Measurements from ENCODE around the gene BRSK2. TPM values are rescaled to one million over a fixed set of nuclear protein-coding genes. Genes with fewer than 3 reads are reported as not detected.

BRSK2 gene
- total RNA-seq, 1 donor from 2014 or later: 6.9 TPM

- Mint-ChIP-seq H3K4me3 (ENCODE audit: unreplicated experiment) (no peak overlapping the region), H3K9me3 (ENCODE audit: low read depth) (no peaks in the 10 kb centered on the region), H3K27ac (ENCODE audit: unreplicated experiment) (no peak overlapping the region), H3K27me3 (ENCODE audit: low read depth) (peaks cover 43% of the 10 kb centered on the region), H3K36me3 (ENCODE audit: low read depth) (peaks cover 1% of the 10 kb centered on the region), H3K4me1 (ENCODE audit: low read depth) (no peaks in the 10 kb centered on the region)
- TF ChIP-seq, protein P1, sequence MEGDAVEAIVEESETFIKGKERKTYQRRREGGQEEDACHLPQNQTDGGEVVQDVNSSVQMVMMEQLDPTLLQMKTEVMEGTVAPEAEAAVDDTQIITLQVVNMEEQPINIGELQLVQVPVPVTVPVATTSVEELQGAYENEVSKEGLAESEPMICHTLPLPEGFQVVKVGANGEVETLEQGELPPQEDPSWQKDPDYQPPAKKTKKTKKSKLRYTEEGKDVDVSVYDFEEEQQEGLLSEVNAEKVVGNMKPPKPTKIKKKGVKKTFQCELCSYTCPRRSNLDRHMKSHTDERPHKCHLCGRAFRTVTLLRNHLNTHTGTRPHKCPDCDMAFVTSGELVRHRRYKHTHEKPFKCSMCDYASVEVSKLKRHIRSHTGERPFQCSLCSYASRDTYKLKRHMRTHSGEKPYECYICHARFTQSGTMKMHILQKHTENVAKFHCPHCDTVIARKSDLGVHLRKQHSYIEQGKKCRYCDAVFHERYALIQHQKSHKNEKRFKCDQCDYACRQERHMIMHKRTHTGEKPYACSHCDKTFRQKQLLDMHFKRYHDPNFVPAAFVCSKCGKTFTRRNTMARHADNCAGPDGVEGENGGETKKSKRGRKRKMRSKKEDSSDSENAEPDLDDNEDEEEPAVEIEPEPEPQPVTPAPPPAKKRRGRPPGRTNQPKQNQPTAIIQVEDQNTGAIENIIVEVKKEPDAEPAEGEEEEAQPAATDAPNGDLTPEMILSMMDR (IDR thresholded peaks at IDR 0.05): no peak
- DNase-seq (ENCODE audit: low spot score): no peak
Measured at GRCh38 chr11:1352696-1353382, 36.9 kb upstream of the BRSK2 start.

GRCh38 chr11:1353383-1354124 is 36.2 kb upstream of the BRSK2 start:
- Mint-ChIP-seq H3K27ac (ENCODE audit: unreplicated experiment) (no peak overlapping the region), H3K36me3 (ENCODE audit: low read depth) (peaks cover 1% of the 10 kb centered on the region), H3K9me3 (ENCODE audit: low read depth) (no peaks in the 10 kb centered on the region), H3K27me3 (ENCODE audit: low read depth) (peaks cover 41% of the 10 kb centered on the region), H3K4me1 (ENCODE audit: low read depth) (no peaks in the 10 kb centered on the region), H3K4me3 (ENCODE audit: unreplicated experiment) (no peak overlapping the region)
- DNase-seq (ENCODE audit: low spot score): peak; percentile 72
- TF ChIP-seq, protein P1 (IDR thresholded peaks at IDR 0.05): no peak

DNA sequence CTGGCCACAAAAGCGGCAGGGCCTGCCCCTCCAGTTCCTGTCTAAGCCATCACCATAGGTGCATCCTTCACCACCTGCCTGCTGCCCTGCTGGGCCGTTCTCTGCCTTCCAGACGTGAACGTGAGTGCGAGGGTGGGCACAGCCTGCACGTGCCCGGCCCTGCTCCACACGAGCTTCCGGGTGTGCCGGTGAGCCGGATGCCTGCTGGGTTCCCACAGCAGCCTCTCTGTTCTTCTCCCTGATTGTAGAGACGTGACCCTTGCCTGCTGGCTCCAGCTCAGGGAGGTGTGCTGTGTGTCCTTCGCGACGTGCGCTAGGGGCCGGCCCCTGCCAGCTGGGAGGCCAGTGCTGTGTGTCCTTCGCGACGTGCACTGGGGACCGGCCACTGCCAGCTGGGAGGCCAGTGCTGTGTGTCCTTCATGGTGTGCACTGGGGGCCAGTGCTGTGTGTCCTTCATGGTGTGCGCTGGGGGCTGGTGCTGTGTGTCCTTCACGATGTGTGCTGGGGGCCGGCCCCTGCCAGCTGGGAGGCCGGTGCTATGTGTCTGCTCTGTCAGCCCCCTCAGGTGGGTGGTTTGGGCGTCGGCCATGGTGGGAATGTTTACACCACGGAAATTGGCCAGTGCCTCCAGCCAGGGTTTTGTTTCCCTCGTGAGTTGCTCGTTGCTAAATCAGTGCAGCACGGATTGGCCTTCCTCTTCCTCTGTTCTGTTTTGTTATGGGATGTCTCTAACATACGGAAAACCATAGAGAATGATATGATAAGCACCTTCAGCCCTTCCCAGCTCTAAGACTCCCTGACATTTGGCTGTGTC is 35.4 kb upstream of the BRSK2 start:
- TF ChIP-seq, protein P1 (IDR thresholded peaks at IDR 0.05): no peak
- peak; percentile 74 for DNase-seq (ENCODE audit: low spot score)
- H3K9me3 Mint-ChIP-seq (ENCODE audit: low read depth): no peaks in the 10 kb centered on the region
- peaks cover 38% of the 10 kb centered on the region for H3K27me3 Mint-ChIP-seq (ENCODE audit: low read depth)
- no peak overlapping the region for H3K27ac Mint-ChIP-seq (ENCODE audit: unreplicated experiment)
- H3K4me1 Mint-ChIP-seq (ENCODE audit: low read depth): no peaks in the 10 kb centered on the region
- no peak overlapping the region for H3K4me3 Mint-ChIP-seq (ENCODE audit: unreplicated experiment)
- H3K36me3 Mint-ChIP-seq (ENCODE audit: low read depth): peaks cover 1% of the 10 kb centered on the region

DNA sequence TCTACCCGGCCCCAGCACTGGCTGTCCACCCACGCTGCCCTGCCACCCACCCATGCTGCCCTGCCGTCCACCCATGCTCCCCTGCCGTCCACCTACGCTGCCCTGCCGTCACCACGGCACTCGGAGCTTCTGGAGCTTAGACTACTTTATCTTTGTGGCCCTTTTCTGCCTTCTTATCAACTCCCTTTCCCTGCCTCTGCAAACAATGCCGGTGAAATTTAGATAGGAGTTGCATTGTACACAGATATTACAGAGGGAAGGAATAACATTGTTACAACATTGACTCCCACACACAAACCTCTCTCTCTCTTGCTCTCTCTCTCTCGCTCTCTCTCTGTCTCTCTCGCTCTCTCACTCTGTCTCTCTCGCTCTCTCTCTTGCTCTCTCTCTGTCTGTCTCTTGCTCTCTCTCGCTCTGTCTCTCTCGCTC is 33.7 kb upstream of the BRSK2 start:
- DNase-seq (ENCODE audit: low spot score): no peak
- H3K4me1 Mint-ChIP-seq (ENCODE audit: low read depth): no peaks in the 10 kb centered on the region
- H3K27me3 Mint-ChIP-seq (ENCODE audit: low read depth): peaks cover 29% of the 10 kb centered on the region
- peaks cover 1% of the 10 kb centered on the region for H3K36me3 Mint-ChIP-seq (ENCODE audit: low read depth)
- no peak overlapping the region for H3K4me3 Mint-ChIP-seq (ENCODE audit: unreplicated experiment)
- H3K9me3 Mint-ChIP-seq (ENCODE audit: low read depth): no peaks in the 10 kb centered on the region
- TF ChIP-seq, protein P1 (IDR thresholded peaks at IDR 0.05): no peak
- H3K27ac Mint-ChIP-seq (ENCODE audit: unreplicated experiment): no peak overlapping the region

GRCh38 chr11:1356478-1356960 is 33.2 kb upstream of the BRSK2 start:
- Mint-ChIP-seq H3K36me3 (ENCODE audit: low read depth) (peaks cover 1% of the 10 kb centered on the region), H3K27ac (ENCODE audit: unreplicated experiment) (no peak overlapping the region), H3K4me3 (ENCODE audit: unreplicated experiment) (no peak overlapping the region), H3K4me1 (ENCODE audit: low read depth) (no peaks in the 10 kb centered on the region), H3K27me3 (ENCODE audit: low read depth) (peaks cover 25% of the 10 kb centered on the region), H3K9me3 (ENCODE audit: low read depth) (no peaks in the 10 kb centered on the region)
- DNase-seq (ENCODE audit: low spot score): no peak
- TF ChIP-seq, protein P1 (IDR thresholded peaks at IDR 0.05): no peak

All from chondrocyte (in vitro differentiated cells).